HEK293 (cell line): Measurements from ENCODE around the gene KRTAP4-16.

ENCODE experiments used
- BCL11B ChIP-seq: fragments of 450-650 bp; formaldehyde crosslinking; IDR thresholded peaks from 2 replicates; pipeline ENCODE4 v1.5.1; 2016; ENCODE audit warnings: low read depth, missing biosample characterization, missing genetic modification characterization
- KLF1 ChIP-seq: fragments of 450-650 bp; formaldehyde crosslinking; IDR thresholded peaks from 2 replicates; pipeline ENCODE4 v1.5.1; 2016; ENCODE audit warnings: missing biosample characterization, missing genetic modification characterization
- SP2 ChIP-seq: fragments of 450-650 bp; formaldehyde crosslinking; IDR thresholded peaks from 2 replicates; pipeline ENCODE4 v1.5.1; 2016; ENCODE audit warnings: missing biosample characterization, missing genetic modification characterization
- TCF7L2 ChIP-seq: IDR thresholded peaks from 2 replicates; pipeline ENCODE4 v1.6.1; 2011; ENCODE audit warnings: low read depth, mild to moderate bottlenecking, inconsistent platforms, low read length, moderate library complexity, borderline replicate concordance
- YY1 ChIP-seq: fragments of 450-650 bp; formaldehyde crosslinking; IDR thresholded peaks from 2 replicates; pipeline ENCODE4 v1.5.1; 2018; ENCODE audit warnings: missing biosample characterization, missing genetic modification characterization
- ZBTB17 ChIP-seq: fragments of 450-650 bp; formaldehyde crosslinking; IDR thresholded peaks from 2 replicates; pipeline ENCODE4 v1.5.1; 2016; ENCODE audit warnings: missing biosample characterization, missing genetic modification characterization
- ZFP37 ChIP-seq: fragments of 450-650 bp; formaldehyde crosslinking; IDR thresholded peaks from 2 replicates; pipeline ENCODE4 v1.5.1; 2016; ENCODE audit warnings: missing biosample characterization, missing genetic modification characterization
- ZNF324 ChIP-seq: fragments of 450-650 bp; formaldehyde crosslinking; IDR thresholded peaks from 2 replicates; pipeline ENCODE4 v1.5.1; 2016; ENCODE audit warnings: missing biosample characterization, missing genetic modification characterization
- ZNF510 ChIP-seq: fragments of 450-650 bp; formaldehyde crosslinking; IDR thresholded peaks from 2 replicates; pipeline ENCODE4 v1.5.1; 2018; ENCODE audit warnings: mild to moderate bottlenecking, missing genetic modification characterization, missing biosample characterization; ENCODE audit not compliant: insufficient replicate concordance
- ZNF529 ChIP-seq: fragments of 450-650 bp; formaldehyde crosslinking; IDR thresholded peaks from 2 replicates; pipeline ENCODE4 v1.5.1; 2017; ENCODE audit warnings: missing genetic modification characterization, missing biosample characterization; ENCODE audit not compliant: insufficient replicate concordance
- ZNF561 ChIP-seq: fragments of 450-650 bp; IDR thresholded peaks from 2 replicates; pipeline ENCODE4 v1.5.1; 2018; ENCODE audit warnings: missing biosample characterization, missing genetic modification characterization, borderline replicate concordance
- ZNF830 ChIP-seq: fragments of 450-650 bp; IDR thresholded peaks from 2 replicates; pipeline ENCODE4 v1.5.0; 2018; ENCODE audit warnings: missing biosample characterization, missing genetic modification characterization, low read depth, mild to moderate bottlenecking, moderate library complexity
- TF ChIP-seq, protein P1 (sequence below): fragments of 450-650 bp; formaldehyde crosslinking; IDR thresholded peaks from 2 replicates; pipeline ENCODE4 v1.5.1; 2016; ENCODE audit warnings: missing biosample characterization, missing genetic modification characterization
- TF ChIP-seq, protein P2 (sequence below): fragments of 450-650 bp; formaldehyde crosslinking; IDR thresholded peaks from 2 replicates; pipeline ENCODE4 v1.5.1; 2017; ENCODE audit warnings: missing biosample characterization, missing genetic modification characterization

DNA sequence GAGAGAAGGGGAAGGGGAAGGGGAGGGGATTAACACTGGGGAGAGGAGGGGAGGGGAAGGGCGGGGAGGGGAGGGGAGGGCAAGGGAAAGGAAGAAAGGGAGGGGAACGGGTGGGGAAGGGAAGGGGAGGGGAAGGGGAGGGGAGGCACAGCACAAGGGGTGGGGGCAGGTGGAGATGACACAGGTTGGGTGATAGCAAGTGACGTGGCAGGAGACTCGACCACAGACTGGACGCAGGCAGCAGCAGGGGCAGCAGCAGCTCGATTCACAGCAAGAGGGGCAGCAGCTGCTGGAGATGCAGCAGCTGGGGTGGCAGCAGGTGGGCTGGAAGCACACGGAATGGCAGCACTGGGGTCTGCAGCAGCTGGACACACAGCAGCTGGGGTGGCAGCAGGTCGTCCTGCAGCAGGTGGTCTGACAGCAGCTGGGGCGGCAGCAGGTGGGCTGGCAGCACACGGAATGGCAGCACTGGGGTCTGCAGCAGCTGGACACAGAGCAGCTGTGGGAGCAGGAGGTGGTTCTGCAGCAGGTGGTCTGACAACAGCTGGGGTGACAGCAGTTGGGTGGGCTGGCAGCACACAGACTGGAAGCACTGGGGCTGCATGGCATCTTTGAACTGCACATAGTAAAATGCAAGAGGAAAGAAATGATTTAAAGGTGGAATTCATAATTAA is at the start of gene KRTAP4-16:
- TF ChIP-seq ZNF324 (tag by site-specific recombination) (no peak), SP2 (tag by site-specific recombination) (no peak), ZNF561 (no peak), KLF1 (tag by site-specific recombination) (no peak), ZFP37 (no peak), BCL11B (tag by site-specific recombination) (no peak), ZNF529 (tag by site-specific recombination) (no peak), YY1 (tag by site-specific recombination) (no peak), TCF7L2 (no peak), ZBTB17 (tag by site-specific recombination) (no peak), ZNF830 (tag by site-specific recombination) (no peak), ZNF510 (tag by site-specific recombination) (no peak)
- TF ChIP-seq, protein P1, sequence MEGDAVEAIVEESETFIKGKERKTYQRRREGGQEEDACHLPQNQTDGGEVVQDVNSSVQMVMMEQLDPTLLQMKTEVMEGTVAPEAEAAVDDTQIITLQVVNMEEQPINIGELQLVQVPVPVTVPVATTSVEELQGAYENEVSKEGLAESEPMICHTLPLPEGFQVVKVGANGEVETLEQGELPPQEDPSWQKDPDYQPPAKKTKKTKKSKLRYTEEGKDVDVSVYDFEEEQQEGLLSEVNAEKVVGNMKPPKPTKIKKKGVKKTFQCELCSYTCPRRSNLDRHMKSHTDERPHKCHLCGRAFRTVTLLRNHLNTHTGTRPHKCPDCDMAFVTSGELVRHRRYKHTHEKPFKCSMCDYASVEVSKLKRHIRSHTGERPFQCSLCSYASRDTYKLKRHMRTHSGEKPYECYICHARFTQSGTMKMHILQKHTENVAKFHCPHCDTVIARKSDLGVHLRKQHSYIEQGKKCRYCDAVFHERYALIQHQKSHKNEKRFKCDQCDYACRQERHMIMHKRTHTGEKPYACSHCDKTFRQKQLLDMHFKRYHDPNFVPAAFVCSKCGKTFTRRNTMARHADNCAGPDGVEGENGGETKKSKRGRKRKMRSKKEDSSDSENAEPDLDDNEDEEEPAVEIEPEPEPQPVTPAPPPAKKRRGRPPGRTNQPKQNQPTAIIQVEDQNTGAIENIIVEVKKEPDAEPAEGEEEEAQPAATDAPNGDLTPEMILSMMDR = no peak
- TF ChIP-seq, protein P2, sequence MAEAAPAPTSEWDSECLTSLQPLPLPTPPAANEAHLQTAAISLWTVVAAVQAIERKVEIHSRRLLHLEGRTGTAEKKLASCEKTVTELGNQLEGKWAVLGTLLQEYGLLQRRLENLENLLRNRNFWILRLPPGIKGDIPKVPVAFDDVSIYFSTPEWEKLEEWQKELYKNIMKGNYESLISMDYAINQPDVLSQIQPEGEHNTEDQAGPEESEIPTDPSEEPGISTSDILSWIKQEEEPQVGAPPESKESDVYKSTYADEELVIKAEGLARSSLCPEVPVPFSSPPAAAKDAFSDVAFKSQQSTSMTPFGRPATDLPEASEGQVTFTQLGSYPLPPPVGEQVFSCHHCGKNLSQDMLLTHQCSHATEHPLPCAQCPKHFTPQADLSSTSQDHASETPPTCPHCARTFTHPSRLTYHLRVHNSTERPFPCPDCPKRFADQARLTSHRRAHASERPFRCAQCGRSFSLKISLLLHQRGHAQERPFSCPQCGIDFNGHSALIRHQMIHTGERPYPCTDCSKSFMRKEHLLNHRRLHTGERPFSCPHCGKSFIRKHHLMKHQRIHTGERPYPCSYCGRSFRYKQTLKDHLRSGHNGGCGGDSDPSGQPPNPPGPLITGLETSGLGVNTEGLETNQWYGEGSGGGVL (tag by site-specific recombination) = no peak
